Fibroblast of lung (primary cell): ENCODE measurements around the gene SLK. TPM values are rescaled to one million over a fixed set of nuclear protein-coding genes. Genes with fewer than 3 reads are reported as not detected.

ENCODE experiments used
- DNase-seq, 2 donors: peaks; one replicate each; pipeline versions ENCODE4 v3.0.0 to v3.0.0-alpha.2; 2010; ENCODE audit warnings: low read depth in 2 of 2
- H2AFZ ChIP-seq: 2 replicates; pipeline ENCODE4 v1.5.1; 2012; ENCODE audit warnings: low read length, control low read depth, inconsistent platforms
- H3K27ac ChIP-seq: 2 replicates; pipeline ENCODE4 v1.5.1; 2011; ENCODE audit warnings: low read length, control low read depth; ENCODE audit not compliant: insufficient read depth
- H3K27me3 ChIP-seq: 2 replicates; pipeline ENCODE4 v1.5.1; 2011; ENCODE audit warnings: mild to moderate bottlenecking, low read length; ENCODE audit not compliant: control insufficient read depth, insufficient read depth
- H3K36me3 ChIP-seq: 2 replicates; pipeline ENCODE4 v1.5.1; 2011; ENCODE audit warnings: low read length; ENCODE audit not compliant: control insufficient read depth, insufficient read depth
- H3K4me1 ChIP-seq: 2 replicates; pipeline ENCODE4 v1.5.1; 2011; ENCODE audit warnings: low read length; ENCODE audit not compliant: control insufficient read depth, insufficient read depth; ENCODE audit errors: extremely low read depth
- H3K4me2 ChIP-seq: 2 replicates; pipeline ENCODE4 v1.5.1; 2011; ENCODE audit warnings: low read length, control low read depth; ENCODE audit not compliant: insufficient read depth; ENCODE audit errors: extremely low read depth
- H3K4me3 ChIP-seq, 4 experiments: fragments of 200-600 bp in 1 of 4; sonication (generic) in 1 of 4; replicated peaks in 1 of 4; 2 replicates each; pipeline ENCODE4 v1.5.1; 2011 to 2016; ENCODE audit warnings: low read length in 4 of 4, low read depth in 3 of 4, mild to moderate bottlenecking in 3 of 4, control low read depth in 2 of 4, inconsistent platforms in 1 of 4, mixed read lengths in 1 of 4; ENCODE audit not compliant: insufficient read depth in 1 of 4; ENCODE audit errors: control extremely low read depth in 1 of 4
- H3K79me2 ChIP-seq: 2 replicates; pipeline ENCODE4 v1.5.1; 2012; ENCODE audit warnings: mild to moderate bottlenecking, low read length, inconsistent platforms; ENCODE audit not compliant: control insufficient read depth, insufficient read depth
- H3K9ac ChIP-seq: 2 replicates; pipeline ENCODE4 v1.5.1; 2011; ENCODE audit warnings: mild to moderate bottlenecking, low read length, control low read depth; ENCODE audit not compliant: insufficient read depth
- H3K9me3 ChIP-seq: 2 replicates; pipeline ENCODE4 v1.5.1; 2012; ENCODE audit warnings: low read depth, low read length; ENCODE audit not compliant: control insufficient read depth, insufficient read depth
- H4K20me1 ChIP-seq: 2 replicates; pipeline ENCODE4 v1.5.1; 2011; ENCODE audit warnings: low read length; ENCODE audit not compliant: control insufficient read depth, insufficient read depth; ENCODE audit errors: extremely low read depth
- CTCF ChIP-seq, 2 donors: IDR thresholded peaks in 1 of 2; conservative IDR thresholded peaks in 1 of 2; 1 replicate in 1 of 2; 2 replicates in 1 of 2; pipeline ENCODE4 v1.5.1; 2011 to 2012; ENCODE audit warnings: low read length in 2 of 2, control low read depth in 1 of 2, inconsistent platforms in 1 of 2, low read depth in 1 of 2, mild to moderate bottlenecking in 1 of 2
- EZH2 ChIP-seq: IDR thresholded peaks from 2 replicates; pipeline ENCODE4 v1.5.1; 2012; ENCODE audit warnings: low read length, control low read depth, mild to moderate bottlenecking; ENCODE audit errors: missing control alignments
- polyA plus RNA-seq, 2 donors: library from polyadenylated mRNA; depleted of rRNA in 1 of 2; stranded (reverse) in 1 of 2; unstranded in 1 of 2; fragments of >200 nt; gene quantifications; 2 replicates each; pipeline ENCODE4 v1.2.1, GENCODE V29; 2011 to 2012; ENCODE audit warnings: missing spikeins in 1 of 2
- total RNA-seq: library from RNA; depleted of rRNA; stranded (reverse); fragments of >200 nt; gene quantifications from 2 replicates; pipeline ENCODE4 v1.2.1, GENCODE V29; 2014

The SLK gene
- total and polyA plus RNA-seq, 2 donors (not counting 1 experiment from before 2014, with no cell fraction given): 18.2 to 63.1 TPM

DNA sequence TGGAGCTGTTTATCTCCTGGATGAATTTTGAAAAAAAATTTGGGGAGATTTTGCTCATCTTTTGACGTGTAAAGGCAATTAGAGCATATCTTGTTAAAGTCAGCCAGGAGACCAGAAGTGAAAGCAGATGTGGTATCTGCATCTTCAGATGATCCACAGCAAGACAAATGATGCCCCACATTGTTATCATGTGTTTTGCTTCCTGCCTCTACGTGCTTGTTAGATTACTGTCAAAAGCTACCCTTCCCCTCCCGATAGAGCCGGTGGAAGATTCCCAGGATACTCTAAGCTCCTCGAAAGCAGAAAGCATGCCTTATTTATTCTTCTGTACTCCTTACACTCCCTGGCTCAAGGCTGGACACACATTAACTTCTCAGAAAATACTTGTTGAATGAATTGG is 105.8 kb downstream of the SLK start:
- Histone ChIP-seq H3K4me1 (no peaks in the 10 kb centered on the region), H3K9me3 (no peaks in the 10 kb centered on the region), H2AFZ (no peak overlapping the region), H3K79me2 (no peaks in the 10 kb centered on the region), H3K27ac (no peak overlapping the region), H3K9ac (no peak overlapping the region), H3K4me2 (no peak overlapping the region), H4K20me1 (no peaks in the 10 kb centered on the region), H3K36me3 (no peaks in the 10 kb centered on the region), H3K4me3 (no peak overlapping the region), H3K27me3 (peaks cover 21% of the 10 kb centered on the region)
- DNase-seq: no peak
- TF ChIP-seq CTCF (conservative IDR thresholded peaks at IDR 0.05 in 1 of 2, IDR thresholded peaks at IDR 0.05 in 1 of 2; ENCODE audit: low read depth in 1 of 2, low read length in 2 of 2): no peak
- TF ChIP-seq EZH2: no peak

GRCh38 chr10:104074505-104074904 is 107.6 kb downstream of the SLK start:
- Histone ChIP-seq H3K4me3 (no peak overlapping the region), H3K4me1 (no peaks in the 10 kb centered on the region), H2AFZ (no peak overlapping the region), H3K4me2 (no peak overlapping the region), H4K20me1 (no peaks in the 10 kb centered on the region), H3K27me3 (peaks cover 20% of the 10 kb centered on the region), H3K9ac (no peak overlapping the region), H3K79me2 (no peaks in the 10 kb centered on the region), H3K36me3 (no peaks in the 10 kb centered on the region), H3K9me3 (no peaks in the 10 kb centered on the region), H3K27ac (no peak overlapping the region)
- TF ChIP-seq EZH2: no peak
- no peak for DNase-seq

DNA sequence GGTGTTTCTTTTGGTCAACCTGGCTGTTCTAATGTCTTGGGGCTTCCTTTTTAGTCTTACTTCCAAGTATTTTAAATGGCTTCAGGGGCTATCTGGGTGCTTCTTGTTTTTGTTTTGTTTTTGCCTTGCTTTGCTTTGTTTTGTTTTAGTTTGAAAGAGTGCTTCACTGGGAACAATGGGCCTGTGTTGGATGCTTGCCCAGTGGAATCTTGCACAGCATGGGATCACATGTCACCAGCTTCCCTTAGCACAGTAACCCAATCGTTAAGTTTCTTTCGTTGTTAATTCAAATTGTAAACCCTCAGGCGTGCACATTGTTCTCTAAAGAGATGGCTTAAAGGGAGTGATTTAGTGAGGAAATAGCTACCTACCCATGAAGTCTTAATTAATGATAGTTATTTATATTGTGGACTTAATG is 109.8 kb downstream of the SLK start:
- no peaks in the 10 kb centered on the region for H3K36me3 ChIP-seq
- no peak for TF ChIP-seq CTCF (conservative IDR thresholded peaks at IDR 0.05 in 1 of 2, IDR thresholded peaks at IDR 0.05 in 1 of 2; ENCODE audit: low read depth in 1 of 2, low read length in 2 of 2)
- no peak for TF ChIP-seq EZH2
- no peak overlapping the region for H2AFZ ChIP-seq
- no peaks in the 10 kb centered on the region for H3K79me2 ChIP-seq
- H3K27ac ChIP-seq: no peak overlapping the region
- no peak overlapping the region for H3K9ac ChIP-seq
- DNase-seq: peak in 1 of 2 donors; percentile 53
- H3K4me2 ChIP-seq: no peak overlapping the region
- no peaks in the 10 kb centered on the region for H4K20me1 ChIP-seq
- H3K27me3 ChIP-seq: peaks cover 18% of the 10 kb centered on the region
- no peaks in the 10 kb centered on the region for H3K9me3 ChIP-seq
- no peak overlapping the region for H3K4me3 ChIP-seq
- H3K4me1 ChIP-seq: no peaks in the 10 kb centered on the region
